Right atrium auricular region (tissue), 2 donors: ENCODE results near the gene PRM3. TPM values are rescaled to one million over a fixed set of nuclear protein-coding genes. Genes with fewer than 3 reads are reported as not detected.

Source experiments
- DNase-seq: peaks from one replicate; pipeline ENCODE4 v3.0.0-alpha.2; 2019; ENCODE audit warnings: low spot score
- H3K27ac ChIP-seq, 2 donors: fragments of 200-600 bp; sonication (generic); 1 replicate in 1 of 2; 2 replicates in 1 of 2; pipeline ENCODE4 v1.5.1; 2016 to 2019
- H3K27me3 ChIP-seq, 2 donors: fragments of 200-600 bp; sonication (generic); one replicate each; pipeline versions ENCODE4 v1.5.1 to v1.6.0; 2017 to 2019
- H3K36me3 ChIP-seq: fragments of 200-600 bp; sonication (generic); one replicate; pipeline ENCODE4 v1.5.1; 2016
- H3K4me1 ChIP-seq, 2 donors: fragments of 200-600 bp; sonication (generic); one replicate each; pipeline versions ENCODE4 v1.5.1 to v1.6.0; 2017 to 2019
- H3K4me3 ChIP-seq, 2 donors: fragments of 200-600 bp; sonication (generic); 1 replicate in 1 of 2; 2 replicates in 1 of 2; pipeline ENCODE4 v1.5.1; 2017 to 2019; ENCODE audit warnings: mild to moderate bottlenecking in 1 of 2, moderate library complexity in 1 of 2
- H3K9me3 ChIP-seq, 2 donors: fragments of 200-600 bp; sonication (generic); one replicate each; pipeline ENCODE4 v1.5.1; 2019
- CTCF ChIP-seq, 2 donors: fragments of 200-600 bp; sonication (generic); IDR thresholded peaks; one replicate each; pipeline ENCODE4 v1.5.1; 2019; ENCODE audit warnings: antibody characterized with exemption in 2 of 2
- total RNA-seq, 2 donors: library from RNA; depleted of rRNA; stranded (reverse); fragments of >200 nt; gene quantifications; one replicate each; pipeline ENCODE4 v1.1.0, GENCODE V29; 2016

The PRM3 gene
- total RNA-seq, 2 donors from 2014 or later, result not detected

GRCh38 chr16:11262915-11263314 lies 10.5 kb downstream of the PRM3 start:
- DNase-seq, result no peak
- Histone ChIP-seq H3K27me3 (no peaks in the 10 kb centered on the region), H3K4me1 (peaks cover 0 to 13% of the 10 kb centered on the region in 2 donors), H3K36me3 (no peaks in the 10 kb centered on the region), H3K4me3 (no peak overlapping the region), H3K9me3 (no peaks in the 10 kb centered on the region), H3K27ac (no peak overlapping the region)
- no peak for TF ChIP-seq CTCF (IDR thresholded peaks at IDR 0.05)

- DNase-seq, result no peak
- no peaks in the 10 kb centered on the region for H3K9me3 ChIP-seq
- no peaks in the 10 kb centered on the region for H3K27me3 ChIP-seq
- no peaks in the 10 kb centered on the region for H3K36me3 ChIP-seq
- H3K4me1 ChIP-seq, result peaks cover 0 to 22% of the 10 kb centered on the region in 2 donors
- TF ChIP-seq CTCF (IDR thresholded peaks at IDR 0.05), result no peak
- H3K4me3 ChIP-seq, result no peak overlapping the region
- H3K27ac ChIP-seq, result no peak overlapping the region
These were observed 12.8 kb downstream of the PRM3 start for GRCh38 chr16:11260596-11260966.

DNA sequence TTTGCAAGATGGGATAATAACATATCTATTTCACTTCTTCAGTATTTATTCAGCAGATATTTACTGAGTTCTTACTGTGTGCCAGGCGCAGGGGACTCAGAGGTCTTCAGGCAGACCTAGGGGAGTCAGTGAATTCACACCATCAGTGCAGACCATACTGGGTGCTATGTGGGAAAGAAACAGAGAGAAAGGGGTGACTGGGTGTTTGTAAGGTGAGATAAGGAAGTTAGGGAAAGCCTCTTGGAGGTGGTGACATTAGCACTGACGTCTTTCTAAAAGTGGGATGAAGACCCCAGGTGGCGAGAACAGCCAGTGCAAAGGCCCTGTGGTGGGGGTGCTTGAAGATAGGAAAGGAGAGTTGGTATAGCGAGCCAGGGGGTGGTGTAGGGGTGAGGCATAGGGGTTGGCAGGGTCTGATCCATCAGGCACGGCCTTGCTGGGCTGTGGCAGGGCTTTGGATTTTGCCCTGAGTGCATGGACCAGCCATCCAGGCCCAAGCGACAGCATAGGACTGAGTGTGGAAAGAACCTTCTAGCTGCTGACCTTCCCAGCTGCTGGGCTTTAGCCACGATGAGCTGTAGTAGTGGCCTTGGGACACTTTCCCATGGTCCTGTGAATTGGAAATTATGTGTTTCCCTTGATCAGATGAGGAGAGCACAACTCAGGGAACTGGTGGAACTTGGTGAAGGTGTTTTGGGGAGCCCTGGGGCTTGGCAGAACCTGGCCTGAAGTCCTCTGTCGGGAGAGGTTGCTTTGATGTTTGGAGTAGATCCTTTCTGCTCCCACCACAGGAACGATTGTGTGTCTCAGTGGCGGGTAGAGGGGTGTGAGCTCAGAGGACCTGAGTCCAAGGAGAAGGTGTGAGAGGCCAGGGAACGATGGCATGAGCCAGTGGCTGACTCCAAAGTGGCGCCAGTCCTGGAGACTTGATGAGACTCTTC lies 13.5 kb downstream of the PRM3 start:
- no peak for TF ChIP-seq CTCF (IDR thresholded peaks at IDR 0.05)
- Histone ChIP-seq H3K9me3 (no peaks in the 10 kb centered on the region), H3K36me3 (no peaks in the 10 kb centered on the region), H3K4me1 (peaks cover 0 to 24% of the 10 kb centered on the region in 2 donors), H3K27ac (no peak overlapping the region), H3K27me3 (no peaks in the 10 kb centered on the region), H3K4me3 (no peak overlapping the region)
- DNase-seq, result no peak

GRCh38 chr16:11258553-11259492 lies 14.6 kb downstream of the PRM3 start:
- DNase-seq, result peak; percentile 67
- TF ChIP-seq CTCF (IDR thresholded peaks at IDR 0.05), result no peak
- peaks cover 0 to 32% of the 10 kb centered on the region in 2 donors for H3K4me1 ChIP-seq
- no peaks in the 10 kb centered on the region for H3K27me3 ChIP-seq
- H3K36me3 ChIP-seq, result no peaks in the 10 kb centered on the region
- peak overlapping the region in 1 of 2 donors; percentile 25 for H3K4me3 ChIP-seq
- no peaks in the 10 kb centered on the region for H3K9me3 ChIP-seq
- H3K27ac ChIP-seq, result peak overlapping the region; percentile 37 to 49

DNA sequence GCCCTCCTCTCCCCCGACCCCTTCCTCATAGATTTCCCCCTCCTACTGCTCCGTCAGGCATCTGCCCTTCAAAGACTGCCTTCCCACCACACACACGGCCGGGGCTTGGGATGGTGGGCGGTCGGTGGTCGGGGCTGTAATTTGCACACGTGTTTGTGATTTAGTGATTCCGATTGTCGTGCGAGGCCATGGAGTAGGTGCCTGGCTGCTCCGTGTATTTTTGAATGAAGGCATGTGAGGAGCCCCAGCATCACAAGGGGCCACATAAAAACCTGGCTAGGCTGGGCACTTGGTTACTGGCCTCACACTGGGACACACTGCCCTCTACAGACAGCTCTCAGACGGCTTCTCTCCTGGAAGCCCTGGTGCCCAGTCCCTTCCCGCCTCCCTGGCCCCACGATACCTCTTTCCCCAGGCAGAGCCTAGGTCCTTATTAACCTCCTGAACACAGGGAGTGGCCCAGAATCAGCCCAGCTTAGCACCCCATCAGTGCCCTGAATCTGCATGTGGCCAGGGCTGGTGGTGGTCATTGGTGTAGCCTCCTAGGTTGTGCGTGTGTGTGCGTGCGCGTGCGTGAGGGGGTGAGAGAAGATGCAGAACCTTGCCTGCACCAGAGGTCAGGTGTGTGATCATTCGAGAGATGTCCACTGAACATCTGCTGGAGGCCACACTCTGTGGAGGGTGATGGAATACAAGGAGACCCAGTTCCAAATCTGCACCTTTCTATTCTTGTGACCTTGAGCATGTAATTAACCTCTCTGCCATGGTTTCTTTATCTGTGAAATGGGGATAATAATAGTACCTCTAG lies 16.1 kb downstream of the PRM3 start:
- H3K27ac ChIP-seq, result peak overlapping the region; percentile 92 to 94
- H3K27me3 ChIP-seq, result no peaks in the 10 kb centered on the region
- H3K4me3 ChIP-seq, result peak overlapping the region; percentile 64 to 72
- peak; percentile 71 to 86 for TF ChIP-seq CTCF (IDR thresholded peaks at IDR 0.05)
- H3K4me1 ChIP-seq, result peaks cover 0 to 32% of the 10 kb centered on the region in 2 donors
- H3K9me3 ChIP-seq, result no peaks in the 10 kb centered on the region
- no peaks in the 10 kb centered on the region for H3K36me3 ChIP-seq
- DNase-seq, result peak; percentile 78
